Osteoblast (primary cell): ENCODE measurements around the gene B3GALT2. TPM values are rescaled to one million over a fixed set of nuclear protein-coding genes. Genes with fewer than 3 reads are reported as not detected.

Experiments
- DNase-seq: peaks from one replicate; pipeline ENCODE4 v3.0.0; 2011; ENCODE audit warnings: low spot score, mixed read lengths; ENCODE audit not compliant: insufficient read length; ENCODE audit errors: missing footprints
- H2AFZ ChIP-seq: 2 replicates; pipeline ENCODE4 v1.6.0; 2011; ENCODE audit warnings: mild to moderate bottlenecking, low read length
- H3K27ac ChIP-seq: 2 replicates; pipeline ENCODE4 v1.5.1; 2011; ENCODE audit warnings: mild to moderate bottlenecking, low read depth, low read length, moderate library complexity
- H3K27me3 ChIP-seq: 2 replicates; pipeline ENCODE4 v1.6.0; 2012; ENCODE audit warnings: mild to moderate bottlenecking, control low read depth, inconsistent platforms, low read length, moderate library complexity; ENCODE audit not compliant: insufficient read depth
- H3K36me3 ChIP-seq: 2 replicates; pipeline ENCODE4 v1.5.1; 2011; ENCODE audit warnings: mild to moderate bottlenecking, low read length, control low read depth, moderate library complexity; ENCODE audit not compliant: insufficient read depth
- H3K4me1 ChIP-seq: 2 replicates; pipeline ENCODE4 v1.5.1; 2011; ENCODE audit warnings: mild to moderate bottlenecking, low read length, control low read depth, moderate library complexity; ENCODE audit not compliant: insufficient read depth
- H3K4me2 ChIP-seq: 2 replicates; pipeline ENCODE4 v1.6.0; 2011; ENCODE audit warnings: mild to moderate bottlenecking, low read length; ENCODE audit not compliant: insufficient read depth
- H3K4me3 ChIP-seq: fragments of 200-600 bp; sonication (generic); 3 replicates; pipeline ENCODE4 v1.5.1; 2012; ENCODE audit warnings: mild to moderate bottlenecking, low read length, inconsistent platforms; ENCODE audit not compliant: insufficient read depth
- H3K79me2 ChIP-seq: 2 replicates; pipeline ENCODE4 v1.6.0; 2012; ENCODE audit warnings: mild to moderate bottlenecking, low read length, control low read depth, inconsistent platforms; ENCODE audit not compliant: insufficient read depth
- H3K9me3 ChIP-seq: 2 replicates; pipeline ENCODE4 v1.5.1; 2011; ENCODE audit warnings: low read depth, low read length, control low read depth
- H4K20me1 ChIP-seq: 2 replicates; pipeline ENCODE4 v1.6.0; 2012; ENCODE audit warnings: mild to moderate bottlenecking, low read length, control low read depth; ENCODE audit not compliant: insufficient read depth
- total RNA-seq: library from RNA; depleted of rRNA; stranded (reverse); fragments of >200 nt; gene quantifications from 2 replicates; pipeline ENCODE4 v1.2.3, GENCODE V29; 2012
- TF ChIP-seq, protein P1 (sequence below): IDR thresholded peaks from 2 replicates; pipeline ENCODE4 v1.5.1; 2011; ENCODE audit warnings: mild to moderate bottlenecking, low read depth, low read length, moderate library complexity; ENCODE audit errors: extremely low read depth

Gene B3GALT2
- total RNA-seq, 1 donor = 2.2 TPM

GRCh38 chr1:193179094-193179493 is 7.3 kb downstream of the B3GALT2 start:
- peaks cover 8% of the 10 kb centered on the region for H3K4me1 ChIP-seq
- peaks cover 6% of the 10 kb centered on the region for H4K20me1 ChIP-seq
- TF ChIP-seq, protein P1, sequence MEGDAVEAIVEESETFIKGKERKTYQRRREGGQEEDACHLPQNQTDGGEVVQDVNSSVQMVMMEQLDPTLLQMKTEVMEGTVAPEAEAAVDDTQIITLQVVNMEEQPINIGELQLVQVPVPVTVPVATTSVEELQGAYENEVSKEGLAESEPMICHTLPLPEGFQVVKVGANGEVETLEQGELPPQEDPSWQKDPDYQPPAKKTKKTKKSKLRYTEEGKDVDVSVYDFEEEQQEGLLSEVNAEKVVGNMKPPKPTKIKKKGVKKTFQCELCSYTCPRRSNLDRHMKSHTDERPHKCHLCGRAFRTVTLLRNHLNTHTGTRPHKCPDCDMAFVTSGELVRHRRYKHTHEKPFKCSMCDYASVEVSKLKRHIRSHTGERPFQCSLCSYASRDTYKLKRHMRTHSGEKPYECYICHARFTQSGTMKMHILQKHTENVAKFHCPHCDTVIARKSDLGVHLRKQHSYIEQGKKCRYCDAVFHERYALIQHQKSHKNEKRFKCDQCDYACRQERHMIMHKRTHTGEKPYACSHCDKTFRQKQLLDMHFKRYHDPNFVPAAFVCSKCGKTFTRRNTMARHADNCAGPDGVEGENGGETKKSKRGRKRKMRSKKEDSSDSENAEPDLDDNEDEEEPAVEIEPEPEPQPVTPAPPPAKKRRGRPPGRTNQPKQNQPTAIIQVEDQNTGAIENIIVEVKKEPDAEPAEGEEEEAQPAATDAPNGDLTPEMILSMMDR = no peak
- no peak overlapping the region for H3K4me3 ChIP-seq
- no peak overlapping the region for H3K4me2 ChIP-seq
- H3K36me3 ChIP-seq = no peaks in the 10 kb centered on the region
- no peaks in the 10 kb centered on the region for H3K27me3 ChIP-seq
- H2AFZ ChIP-seq = no peak overlapping the region
- DNase-seq = no peak
- H3K79me2 ChIP-seq = peaks cover 58% of the 10 kb centered on the region
- no peaks in the 10 kb centered on the region for H3K9me3 ChIP-seq
- H3K27ac ChIP-seq = no peak overlapping the region

GRCh38 chr1:193176788-193177187 is 9.6 kb downstream of the B3GALT2 start:
- H3K79me2 ChIP-seq = peaks cover 58% of the 10 kb centered on the region

GRCh38 chr1:193176113-193176512 is 10.3 kb downstream of the B3GALT2 start:
- Histone ChIP-seq H3K36me3 (peaks cover 4% of the 10 kb centered on the region), H3K79me2 (peaks cover 58% of the 10 kb centered on the region), H3K4me2 (no peak overlapping the region), H3K4me3 (no peak overlapping the region), H2AFZ (no peak overlapping the region), H3K9me3 (no peaks in the 10 kb centered on the region), H4K20me1 (peaks cover 2% of the 10 kb centered on the region), H3K27ac (no peak overlapping the region), H3K4me1 (peaks cover 3% of the 10 kb centered on the region), H3K27me3 (no peaks in the 10 kb centered on the region)
- no peak for DNase-seq
- TF ChIP-seq, protein P1 = no peak

More at GRCh38 chr1:193176788-193177187, 9.6 kb downstream of the B3GALT2 start:
- TF ChIP-seq, protein P1 = no peak
- Histone ChIP-seq H3K4me3 (no peak overlapping the region), H2AFZ (no peak overlapping the region), H3K9me3 (no peaks in the 10 kb centered on the region), H3K27me3 (no peaks in the 10 kb centered on the region), H4K20me1 (peaks cover 5% of the 10 kb centered on the region), H3K4me1 (peaks cover 8% of the 10 kb centered on the region), H3K4me2 (no peak overlapping the region), H3K36me3 (peaks cover 4% of the 10 kb centered on the region), H3K27ac (no peak overlapping the region)
- DNase-seq = peak; percentile 64

- H4K20me1 ChIP-seq = no peaks in the 10 kb centered on the region
Measured at GRCh38 chr1:193157360-193157759, 29.1 kb downstream of the B3GALT2 start.

More at GRCh38 chr1:193157360-193157759, 29.1 kb downstream of the B3GALT2 start:
- Histone ChIP-seq H3K4me1 (no peaks in the 10 kb centered on the region), H3K79me2 (peaks cover 34% of the 10 kb centered on the region), H3K27me3 (no peaks in the 10 kb centered on the region), H3K27ac (no peak overlapping the region), H3K36me3 (peaks cover 15% of the 10 kb centered on the region), H3K4me3 (no peak overlapping the region), H3K9me3 (no peaks in the 10 kb centered on the region), H3K4me2 (no peak overlapping the region), H2AFZ (no peak overlapping the region)
- no peak for DNase-seq
- TF ChIP-seq, protein P1 = no peak
